ENCODE data around the gene FAM20C. TPM values are rescaled to one million over a fixed set of nuclear protein-coding genes. Genes with fewer than 3 reads are reported as not detected.

Gene FAM20C
- total RNA-seq, 2 donors from 2014 or later = 33.5 to 53.5 TPM

- H3K36me3 Mint-ChIP-seq (ENCODE audit: low read depth) = peaks cover 47% of the 10 kb centered on the region
- WGBS, 2 experiments (ENCODE audit: insufficient coverage in 1 of 2, insufficient read length in 1 of 2) = 86 to 93% methylated on average over 18 to 24 of the region's 24 CpGs
- H3K9ac ChIP-seq (ENCODE audit: extremely low read depth, low read length, poor library complexity, severe bottlenecking) = no peak overlapping the region
- H3K4me3 Mint-ChIP-seq = no peak overlapping the region
- no peak overlapping the region for H3K27ac Mint-ChIP-seq
- no peaks in the 10 kb centered on the region for H3K36me3 ChIP-seq (ENCODE audit: control insufficient read depth, insufficient read depth, low read length)
- TF ChIP-seq CTCF (conservative IDR thresholded peaks at IDR 0.05) = no peak
- no peak for DNase-seq
- H3K4me3 ChIP-seq (ENCODE audit: low read length) = no peak overlapping the region
- H3K9me3 Mint-ChIP-seq = peaks cover 5% of the 10 kb centered on the region
- no peaks in the 10 kb centered on the region for H3K9me3 ChIP-seq (ENCODE audit: control insufficient read depth, low read length)
- H3K27me3 ChIP-seq (ENCODE audit: control insufficient read depth, insufficient read depth, low read length, poor library complexity, severe bottlenecking) = no peaks in the 10 kb centered on the region
- no peaks in the 10 kb centered on the region for H3K4me1 Mint-ChIP-seq
- no peak overlapping the region for H3K27ac ChIP-seq (ENCODE audit: low read depth, low read length)
- peaks cover 2% of the 10 kb centered on the region for H3K27me3 Mint-ChIP-seq (ENCODE audit: insufficient read depth)
- no peaks in the 10 kb centered on the region for H3K4me1 ChIP-seq (ENCODE audit: control insufficient read depth, insufficient read depth, low read length)
These were observed 17.5 kb downstream of the FAM20C start for GRCh38 chr7:209906-210305.

GRCh38 chr7:210401-210925 lies 18.1 kb downstream of the FAM20C start:
- no peak for TF ChIP-seq CTCF (conservative IDR thresholded peaks at IDR 0.05)
- Histone ChIP-seq H3K27me3 (ENCODE audit: control insufficient read depth, insufficient read depth, low read length, poor library complexity, severe bottlenecking) (no peaks in the 10 kb centered on the region), H3K9me3 (ENCODE audit: control insufficient read depth, low read length) (no peaks in the 10 kb centered on the region), H3K4me3 (ENCODE audit: low read length) (no peak overlapping the region), H3K36me3 (ENCODE audit: control insufficient read depth, insufficient read depth, low read length) (no peaks in the 10 kb centered on the region), H3K27ac (ENCODE audit: low read depth, low read length) (no peak overlapping the region), H3K9ac (ENCODE audit: extremely low read depth, low read length, poor library complexity, severe bottlenecking) (no peak overlapping the region), H3K4me1 (ENCODE audit: control insufficient read depth, insufficient read depth, low read length) (no peaks in the 10 kb centered on the region)
- Mint-ChIP-seq H3K36me3 (ENCODE audit: low read depth) (peaks cover 43% of the 10 kb centered on the region), H3K4me3 (no peak overlapping the region), H3K27me3 (ENCODE audit: insufficient read depth) (peaks cover 2% of the 10 kb centered on the region), H3K27ac (no peak overlapping the region), H3K4me1 (no peaks in the 10 kb centered on the region), H3K9me3 (peaks cover 5% of the 10 kb centered on the region)
- DNase-seq = no peak
- 93 to 96% methylated on average over 29 to 31 of the region's 31 CpGs for WGBS, 2 experiments (ENCODE audit: insufficient coverage in 1 of 2, insufficient read length in 1 of 2)

GRCh38 chr7:211033-211714 lies 18.8 kb downstream of the FAM20C start:
- H3K9me3 Mint-ChIP-seq = no peaks in the 10 kb centered on the region
- Histone ChIP-seq H3K9me3 (ENCODE audit: control insufficient read depth, low read length) (no peaks in the 10 kb centered on the region), H3K27me3 (ENCODE audit: control insufficient read depth, insufficient read depth, low read length, poor library complexity, severe bottlenecking) (no peaks in the 10 kb centered on the region), H3K4me1 (ENCODE audit: control insufficient read depth, insufficient read depth, low read length) (no peaks in the 10 kb centered on the region), H3K4me3 (ENCODE audit: low read length) (no peak overlapping the region), H3K27ac (ENCODE audit: low read depth, low read length) (no peak overlapping the region), H3K9ac (ENCODE audit: extremely low read depth, low read length, poor library complexity, severe bottlenecking) (no peak overlapping the region), H3K36me3 (ENCODE audit: control insufficient read depth, insufficient read depth, low read length) (no peaks in the 10 kb centered on the region)
- peaks cover 36% of the 10 kb centered on the region for H3K36me3 Mint-ChIP-seq (ENCODE audit: low read depth)
- H3K4me3 Mint-ChIP-seq = no peak overlapping the region
- no peak for TF ChIP-seq CTCF (conservative IDR thresholded peaks at IDR 0.05)
- no peaks in the 10 kb centered on the region for H3K27me3 Mint-ChIP-seq (ENCODE audit: insufficient read depth)
- 91 to 100% methylated on average over 2 to 21 of the region's 21 CpGs for WGBS, 2 experiments (ENCODE audit: insufficient coverage in 1 of 2, insufficient read length in 1 of 2)
- H3K27ac Mint-ChIP-seq = no peak overlapping the region
- H3K4me1 Mint-ChIP-seq = no peaks in the 10 kb centered on the region
- DNase-seq = no peak

Data from endodermal cell (in vitro differentiated cells).